Measurements from ENCODE around the gene METTL9.
A peak's percentile ranks its signal among the peaks of the same experiment; 100 is the strongest.

METTL9 gene

DNA sequence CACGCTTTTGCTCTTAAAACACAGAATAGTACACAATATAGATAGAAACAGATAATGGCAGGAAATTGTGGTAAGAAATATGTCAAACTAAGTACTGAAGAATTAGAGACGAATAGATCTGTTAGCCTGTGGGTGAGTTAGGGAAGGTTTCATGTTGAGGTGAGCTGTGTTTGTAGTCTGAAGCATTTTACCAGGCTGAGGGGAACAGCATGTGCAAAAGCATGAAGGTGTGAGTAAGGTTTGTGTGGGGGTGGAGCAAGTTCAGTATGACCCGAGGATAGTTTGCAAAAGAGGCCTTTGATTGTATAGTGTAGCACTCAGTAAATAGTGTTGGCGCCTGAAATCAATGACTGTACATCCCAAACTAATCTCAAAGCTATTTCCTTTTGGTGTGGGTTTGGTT is 39.2 kb downstream of the METTL9 start:
- Histone ChIP-seq H3K36me3 (ENCODE audit: low read length) (no peaks in the 10 kb centered on the region), H3K4me2 (ENCODE audit: low read depth, low read length, poor library complexity, severe bottlenecking) (no peak overlapping the region), H3K4me3 (ENCODE audit: insufficient read depth, low read length, poor library complexity, severe bottlenecking) (no peak overlapping the region), H3K9me3 (ENCODE audit: insufficient read depth, low read length) (no peaks in the 10 kb centered on the region), H3F3A (ENCODE audit: insufficient read depth) (peaks cover 25% of the 10 kb centered on the region), H3K27me3 (ENCODE audit: low read length) (no peaks in the 10 kb centered on the region), H3K9me2 (replicated peaks; ENCODE audit: insufficient read depth, low read length) (no peaks in the 10 kb centered on the region), H4K20me1 (ENCODE audit: low read depth, low read length) (no peaks in the 10 kb centered on the region), H3K27ac (ENCODE audit: low read depth, low read length) (peak overlapping the region; percentile 13; the same call in 1 of the 2 replicates), H3K79me2 (ENCODE audit: insufficient read depth, low read length) (no peaks in the 10 kb centered on the region), H2AFZ (ENCODE audit: low read depth, low read length, severe bottlenecking) (no peak overlapping the region), H3K9ac (ENCODE audit: low read length) (no peak overlapping the region)
- TF ChIP-seq, protein P1, sequence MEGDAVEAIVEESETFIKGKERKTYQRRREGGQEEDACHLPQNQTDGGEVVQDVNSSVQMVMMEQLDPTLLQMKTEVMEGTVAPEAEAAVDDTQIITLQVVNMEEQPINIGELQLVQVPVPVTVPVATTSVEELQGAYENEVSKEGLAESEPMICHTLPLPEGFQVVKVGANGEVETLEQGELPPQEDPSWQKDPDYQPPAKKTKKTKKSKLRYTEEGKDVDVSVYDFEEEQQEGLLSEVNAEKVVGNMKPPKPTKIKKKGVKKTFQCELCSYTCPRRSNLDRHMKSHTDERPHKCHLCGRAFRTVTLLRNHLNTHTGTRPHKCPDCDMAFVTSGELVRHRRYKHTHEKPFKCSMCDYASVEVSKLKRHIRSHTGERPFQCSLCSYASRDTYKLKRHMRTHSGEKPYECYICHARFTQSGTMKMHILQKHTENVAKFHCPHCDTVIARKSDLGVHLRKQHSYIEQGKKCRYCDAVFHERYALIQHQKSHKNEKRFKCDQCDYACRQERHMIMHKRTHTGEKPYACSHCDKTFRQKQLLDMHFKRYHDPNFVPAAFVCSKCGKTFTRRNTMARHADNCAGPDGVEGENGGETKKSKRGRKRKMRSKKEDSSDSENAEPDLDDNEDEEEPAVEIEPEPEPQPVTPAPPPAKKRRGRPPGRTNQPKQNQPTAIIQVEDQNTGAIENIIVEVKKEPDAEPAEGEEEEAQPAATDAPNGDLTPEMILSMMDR (IDR thresholded peaks at IDR 0.05; ENCODE audit: insufficient read depth, low read length, poor library complexity, severe bottlenecking), result no peak
- TF ChIP-seq EZH2phosphoT487 (conservative IDR thresholded peaks at IDR 0.05; ENCODE audit: low read length), result no peak

DNA sequence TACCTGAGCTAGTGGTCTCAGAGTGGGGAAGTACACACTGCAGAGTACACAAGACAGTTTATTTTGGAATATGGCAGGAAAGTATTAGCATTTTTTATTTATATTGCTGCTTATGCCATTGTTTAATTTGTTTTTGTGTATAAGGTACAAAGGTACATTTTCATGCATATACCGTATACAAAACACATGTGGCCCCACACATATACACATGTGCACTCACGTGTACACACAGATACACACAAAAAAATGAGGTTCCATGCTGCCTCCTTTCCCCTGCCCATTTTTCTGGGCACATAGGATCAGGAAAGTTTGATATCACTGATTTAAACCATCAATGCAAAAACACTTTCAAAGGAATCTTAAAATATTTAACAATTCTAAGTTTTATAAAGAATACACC is 40.1 kb downstream of the METTL9 start:
- H3K4me2 ChIP-seq (ENCODE audit: low read depth, low read length, poor library complexity, severe bottlenecking), result no peak overlapping the region

DNA sequence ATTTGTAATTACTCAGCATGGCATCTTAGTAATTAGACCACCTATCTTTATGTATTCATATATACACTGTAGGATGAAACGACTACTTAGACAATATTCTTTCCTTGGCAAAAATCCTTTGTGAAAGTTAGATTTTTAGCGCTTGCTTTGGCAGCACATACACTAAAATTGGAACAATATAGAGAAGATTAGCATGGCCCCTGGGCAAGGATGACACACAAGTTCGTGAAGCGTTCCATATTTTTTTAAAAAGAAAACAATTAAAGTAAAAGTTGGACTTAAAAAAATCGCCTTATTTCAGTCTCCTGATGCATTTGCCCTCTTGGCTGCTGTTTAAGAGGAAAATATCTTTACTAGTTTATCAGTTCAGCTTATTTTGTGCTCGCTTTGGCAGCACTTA is 42.5 kb downstream of the METTL9 start:
- Histone ChIP-seq H3K4me3 (ENCODE audit: insufficient read depth, low read length, poor library complexity, severe bottlenecking) (no peak overlapping the region), H3K36me3 (ENCODE audit: low read length) (no peaks in the 10 kb centered on the region)

More for the DNA sequence above, 40.1 kb downstream of the METTL9 start:
- Histone ChIP-seq H3K79me2 (ENCODE audit: insufficient read depth, low read length) (no peaks in the 10 kb centered on the region), H3K4me3 (ENCODE audit: insufficient read depth, low read length, poor library complexity, severe bottlenecking) (no peak overlapping the region), H3K9ac (ENCODE audit: low read length) (no peak overlapping the region), H3K27me3 (ENCODE audit: low read length) (no peaks in the 10 kb centered on the region), H3K27ac (ENCODE audit: low read depth, low read length) (peak overlapping the region; percentile 35), H3K36me3 (ENCODE audit: low read length) (no peaks in the 10 kb centered on the region), H3K9me3 (ENCODE audit: insufficient read depth, low read length) (no peaks in the 10 kb centered on the region), H4K20me1 (ENCODE audit: low read depth, low read length) (no peaks in the 10 kb centered on the region), H3F3A (ENCODE audit: insufficient read depth) (peaks cover 34% of the 10 kb centered on the region), H2AFZ (ENCODE audit: low read depth, low read length, severe bottlenecking) (no peak overlapping the region), H3K9me2 (replicated peaks; ENCODE audit: insufficient read depth, low read length) (no peaks in the 10 kb centered on the region)
- TF ChIP-seq EZH2phosphoT487 (conservative IDR thresholded peaks at IDR 0.05; ENCODE audit: low read length), result no peak
- TF ChIP-seq, protein P1 (IDR thresholded peaks at IDR 0.05; ENCODE audit: insufficient read depth, low read length, poor library complexity, severe bottlenecking), result no peak

More for the DNA sequence above, 42.5 kb downstream of the METTL9 start:
- H3K9me3 ChIP-seq (ENCODE audit: insufficient read depth, low read length), result no peaks in the 10 kb centered on the region
- H4K20me1 ChIP-seq (ENCODE audit: low read depth, low read length), result no peaks in the 10 kb centered on the region
- H3K79me2 ChIP-seq (ENCODE audit: insufficient read depth, low read length), result no peaks in the 10 kb centered on the region
- H3F3A ChIP-seq (ENCODE audit: insufficient read depth), result peaks cover 58% of the 10 kb centered on the region
- no peak overlapping the region for H3K9ac ChIP-seq (ENCODE audit: low read length)
- no peaks in the 10 kb centered on the region for H3K9me2 ChIP-seq (replicated peaks; ENCODE audit: insufficient read depth, low read length)
- TF ChIP-seq, protein P1 (IDR thresholded peaks at IDR 0.05; ENCODE audit: insufficient read depth, low read length, poor library complexity, severe bottlenecking), result no peak
- no peak for TF ChIP-seq EZH2phosphoT487 (conservative IDR thresholded peaks at IDR 0.05; ENCODE audit: low read length)
- no peak overlapping the region for H3K27ac ChIP-seq (ENCODE audit: low read depth, low read length)
- no peak overlapping the region for H3K4me2 ChIP-seq (ENCODE audit: low read depth, low read length, poor library complexity, severe bottlenecking)
- H2AFZ ChIP-seq (ENCODE audit: low read depth, low read length, severe bottlenecking), result no peak overlapping the region
- no peaks in the 10 kb centered on the region for H3K27me3 ChIP-seq (ENCODE audit: low read length)
